Activated naive CD8-positive, alpha-beta T cell treated with anti-CD3 and anti-CD28 coated beads, Interleukin-2, amount 10 ng/mL, durations not matched to agents 7 days and 5 days (primary cell): Measurements from ENCODE around the gene STX18. TPM values are rescaled to one million over a fixed set of nuclear protein-coding genes. Genes with fewer than 3 reads are reported as not detected.

Source experiments
- ATAC-seq: fragments of 150-1000 bp; cut with Tn5 transposase; one replicate; pipeline ENCODE4 v1.10.0; 2021; ENCODE audit warnings: low read depth, moderate library complexity
- POLR2A ChIA-PET: fragments of 350-600 bp; sonication (Branson Sonifier 250); formaldehyde crosslinking; loops from one replicate; lab custom pipeline; 2021; ENCODE audit warnings: antibody characterized with exemption; lab: Charles Lee
- DNase-seq: peaks from one replicate; pipeline ENCODE4 v3.0.0; 2021
- H3K27ac Mint-ChIP-seq: one replicate; pipeline ENCODE4 v1.8.0; 2022; ENCODE audit warnings: mild to moderate bottlenecking, mixed read lengths
- H3K27me3 Mint-ChIP-seq: one replicate; pipeline ENCODE4 v1.8.0; 2022; ENCODE audit warnings: mild to moderate bottlenecking, moderate library complexity, mixed read lengths
- H3K36me3 Mint-ChIP-seq: one replicate; pipeline ENCODE4 v1.8.0; 2021; ENCODE audit warnings: mild to moderate bottlenecking, mixed read lengths
- H3K4me1 Mint-ChIP-seq: one replicate; pipeline ENCODE4 v1.8.0; 2021; ENCODE audit warnings: mixed read lengths
- H3K4me3 Mint-ChIP-seq: one replicate; pipeline ENCODE4 v1.8.0; 2022; ENCODE audit warnings: mild to moderate bottlenecking, moderate library complexity, mixed read lengths
- H3K9me3 Mint-ChIP-seq: one replicate; pipeline ENCODE4 v1.8.0; 2021; ENCODE audit warnings: mixed read lengths
- total RNA-seq, 2 experiments: library from RNA; stranded (reverse); gene quantifications; one replicate each; pipeline ENCODE4 v1.2.3, GENCODE V29; 2021

STX18 gene
- total RNA-seq, 2 experiments from 2014 or later = 26.5 to 27.1 TPM

GRCh38 chr4:4496592-4497372, 45.1 kb downstream of the STX18 start:
- DNase-seq (no peak), ATAC-seq (no peak)
- no peak overlapping the region for H3K4me3 Mint-ChIP-seq
- H3K36me3 Mint-ChIP-seq = peaks cover 1% of the 10 kb centered on the region
- H3K27ac Mint-ChIP-seq = no peak overlapping the region
- H3K9me3 Mint-ChIP-seq = no peaks in the 10 kb centered on the region
- H3K27me3 Mint-ChIP-seq = no peaks in the 10 kb centered on the region
- peaks cover 5% of the 10 kb centered on the region for H3K4me1 Mint-ChIP-seq
- POLR2A ChIA-PET = no interaction called here

- no peak for ATAC-seq
- no peaks in the 10 kb centered on the region for H3K27me3 Mint-ChIP-seq
- POLR2A ChIA-PET = no interaction called here
Observed at GRCh38 chr4:4494882-4495281, 47.0 kb downstream of the STX18 start.

GRCh38 chr4:4492161-4492847, 49.5 kb downstream of the STX18 start:
- no peaks in the 10 kb centered on the region for H3K27me3 Mint-ChIP-seq
- POLR2A ChIA-PET = interaction anchor here (0.7 kb wide), 1 partner anchor 98 kb away, joined by 3 read pairs; no protein-coding TSS in a partner anchor
- peak overlapping the region; percentile 67 for H3K4me3 Mint-ChIP-seq
- ATAC-seq = peak; percentile 38
- DNase-seq = no peak
- H3K4me1 Mint-ChIP-seq = peaks cover 5% of the 10 kb centered on the region
- peaks cover 1% of the 10 kb centered on the region for H3K36me3 Mint-ChIP-seq
- no peaks in the 10 kb centered on the region for H3K9me3 Mint-ChIP-seq
- H3K27ac Mint-ChIP-seq = no peak overlapping the region

More at GRCh38 chr4:4494882-4495281, 47.0 kb downstream of the STX18 start:
- peaks cover 1% of the 10 kb centered on the region for H3K36me3 Mint-ChIP-seq
- no peak overlapping the region for H3K4me3 Mint-ChIP-seq
- H3K4me1 Mint-ChIP-seq = peaks cover 5% of the 10 kb centered on the region
- no peaks in the 10 kb centered on the region for H3K9me3 Mint-ChIP-seq
- no peak overlapping the region for H3K27ac Mint-ChIP-seq
- DNase-seq = no peak

- no peaks in the 10 kb centered on the region for H3K27me3 Mint-ChIP-seq
- ATAC-seq = no peak
- H3K36me3 Mint-ChIP-seq = peaks cover 1% of the 10 kb centered on the region
- POLR2A ChIA-PET = no interaction called here
- DNase-seq = no peak
- no peak overlapping the region for H3K27ac Mint-ChIP-seq
- H3K4me1 Mint-ChIP-seq = peaks cover 5% of the 10 kb centered on the region
- H3K9me3 Mint-ChIP-seq = no peaks in the 10 kb centered on the region
- no peak overlapping the region for H3K4me3 Mint-ChIP-seq
Observed at GRCh38 chr4:4491396-4491893, 50.4 kb downstream of the STX18 start.

- Mint-ChIP-seq H3K36me3 (peaks cover 1% of the 10 kb centered on the region), H3K4me1 (peaks cover 5% of the 10 kb centered on the region), H3K27me3 (no peaks in the 10 kb centered on the region), H3K4me3 (no peak overlapping the region), H3K9me3 (no peaks in the 10 kb centered on the region), H3K27ac (no peak overlapping the region)
- DNase-seq (no peak), ATAC-seq (no peak)
- POLR2A ChIA-PET = no interaction called here
Observed at GRCh38 chr4:4490816-4491215, 51.0 kb downstream of the STX18 start.

- ATAC-seq = no peak
- no peak for DNase-seq
- H3K9me3 Mint-ChIP-seq = no peaks in the 10 kb centered on the region
- POLR2A ChIA-PET = no interaction called here
- no peak overlapping the region for H3K27ac Mint-ChIP-seq
- H3K36me3 Mint-ChIP-seq = no peaks in the 10 kb centered on the region
- no peak overlapping the region for H3K4me3 Mint-ChIP-seq
- H3K4me1 Mint-ChIP-seq = peaks cover 5% of the 10 kb centered on the region
- no peaks in the 10 kb centered on the region for H3K27me3 Mint-ChIP-seq
Observed at GRCh38 chr4:4490041-4490440, 51.8 kb downstream of the STX18 start.

- H3K27me3 Mint-ChIP-seq = no peaks in the 10 kb centered on the region
Observed at GRCh38 chr4:4488405-4489404, 53.1 kb downstream of the STX18 start.

GRCh38 chr4:4486969-4487368, 54.9 kb downstream of the STX18 start:
- no peaks in the 10 kb centered on the region for H3K36me3 Mint-ChIP-seq
- no peaks in the 10 kb centered on the region for H3K4me1 Mint-ChIP-seq
- no peaks in the 10 kb centered on the region for H3K9me3 Mint-ChIP-seq
- H3K4me3 Mint-ChIP-seq = no peak overlapping the region
- H3K27ac Mint-ChIP-seq = no peak overlapping the region
- POLR2A ChIA-PET = no interaction called here
- DNase-seq (no peak), ATAC-seq (no peak)
- no peaks in the 10 kb centered on the region for H3K27me3 Mint-ChIP-seq

More at GRCh38 chr4:4488405-4489404, 53.1 kb downstream of the STX18 start:
- no peaks in the 10 kb centered on the region for H3K9me3 Mint-ChIP-seq
- no peak overlapping the region for H3K4me3 Mint-ChIP-seq
- ATAC-seq (peak; percentile 95), DNase-seq (peak; percentile 57)
- H3K4me1 Mint-ChIP-seq = peaks cover 5% of the 10 kb centered on the region
- POLR2A ChIA-PET = no interaction called here
- H3K27ac Mint-ChIP-seq = no peak overlapping the region
- H3K36me3 Mint-ChIP-seq = no peaks in the 10 kb centered on the region

GRCh38 chr4:4485806-4486205, 56.0 kb downstream of the STX18 start:
- POLR2A ChIA-PET = no interaction called here
- DNase-seq = no peak
- Mint-ChIP-seq H3K36me3 (no peaks in the 10 kb centered on the region), H3K4me3 (no peak overlapping the region), H3K27me3 (no peaks in the 10 kb centered on the region), H3K4me1 (no peaks in the 10 kb centered on the region), H3K27ac (no peak overlapping the region), H3K9me3 (no peaks in the 10 kb centered on the region)
- no peak for ATAC-seq

GRCh38 chr4:4481399-4481994, 60.4 kb downstream of the STX18 start:
- Mint-ChIP-seq H3K4me3 (no peak overlapping the region), H3K4me1 (peaks cover 1% of the 10 kb centered on the region), H3K27ac (no peak overlapping the region), H3K27me3 (no peaks in the 10 kb centered on the region), H3K9me3 (no peaks in the 10 kb centered on the region), H3K36me3 (peaks cover 2% of the 10 kb centered on the region)
- POLR2A ChIA-PET = no interaction called here
- ATAC-seq (no peak), DNase-seq (no peak)

GRCh38 chr4:4480685-4481398, 61.0 kb downstream of the STX18 start:
- H3K36me3 Mint-ChIP-seq = peaks cover 2% of the 10 kb centered on the region
- POLR2A ChIA-PET = no interaction called here
- ATAC-seq (no peak), DNase-seq (no peak)
- no peak overlapping the region for H3K27ac Mint-ChIP-seq
- H3K9me3 Mint-ChIP-seq = no peaks in the 10 kb centered on the region
- no peaks in the 10 kb centered on the region for H3K27me3 Mint-ChIP-seq
- no peak overlapping the region for H3K4me3 Mint-ChIP-seq
- H3K4me1 Mint-ChIP-seq = peaks cover 1% of the 10 kb centered on the region

- H3K4me3 Mint-ChIP-seq = no peak overlapping the region
- DNase-seq (no peak), ATAC-seq (no peak)
- POLR2A ChIA-PET = no interaction called here
- no peaks in the 10 kb centered on the region for H3K9me3 Mint-ChIP-seq
- H3K27ac Mint-ChIP-seq = no peak overlapping the region
- no peaks in the 10 kb centered on the region for H3K27me3 Mint-ChIP-seq
- H3K36me3 Mint-ChIP-seq = peaks cover 2% of the 10 kb centered on the region
- peaks cover 1% of the 10 kb centered on the region for H3K4me1 Mint-ChIP-seq
Observed at GRCh38 chr4:4480205-4480604, 61.6 kb downstream of the STX18 start.
